Loucy (cell line): ENCODE measurements around the gene EIF5A.

Experiments used
- H2AFZ ChIP-seq: fragments of 200-600 bp; sonication (generic); 2 replicates; pipeline ENCODE4 v1.6.0; 2016; ENCODE audit warnings: antibody characterized with exemption, mild to moderate bottlenecking, low read length, moderate library complexity
- H3F3A ChIP-seq: fragments of 200-600 bp; 2 replicates; pipeline ENCODE4 v1.6.0; 2016; ENCODE audit warnings: antibody characterized with exemption, low read depth, mild to moderate bottlenecking
- H3K27me3 ChIP-seq: fragments of 200-600 bp; sonication (generic); 2 replicates; pipeline ENCODE4 v1.6.1; 2014; ENCODE audit warnings: low read length, mild to moderate bottlenecking; ENCODE audit not compliant: insufficient read depth, poor library complexity, severe bottlenecking
- H3K36me3 ChIP-seq: fragments of 200-600 bp; sonication (generic); 2 replicates; pipeline ENCODE4 v1.6.1; 2016; ENCODE audit warnings: low read length; ENCODE audit not compliant: insufficient read depth
- H3K4me1 ChIP-seq: fragments of 200-600 bp; sonication (generic); 2 replicates; pipeline ENCODE4 v1.5.1; 2014; ENCODE audit warnings: low read length, mild to moderate bottlenecking; ENCODE audit not compliant: insufficient read depth, poor library complexity, severe bottlenecking
- H3K4me2 ChIP-seq: fragments of 200-600 bp; sonication (generic); 2 replicates; pipeline ENCODE4 v1.6.0; 2014; ENCODE audit warnings: antibody characterized with exemption, low read length, low read depth, mild to moderate bottlenecking; ENCODE audit not compliant: poor library complexity, severe bottlenecking
- H3K4me3 ChIP-seq: fragments of 200-600 bp; sonication (generic); 2 replicates; pipeline ENCODE4 v1.5.1; 2014; ENCODE audit warnings: low read length, mild to moderate bottlenecking, mixed read lengths; ENCODE audit not compliant: poor library complexity, severe bottlenecking
- H3K79me2 ChIP-seq: fragments of 200-600 bp; sonication (generic); 2 replicates; pipeline ENCODE4 v1.6.1; 2014; ENCODE audit warnings: low read length; ENCODE audit not compliant: insufficient read depth
- H3K9ac ChIP-seq: fragments of 200-600 bp; sonication (generic); 2 replicates; pipeline ENCODE4 v1.6.0; 2014; ENCODE audit warnings: mild to moderate bottlenecking, low read depth, low read length, moderate library complexity; ENCODE audit not compliant: poor library complexity, severe bottlenecking
- H3K9me2 ChIP-seq: fragments of 200-600 bp; sonication (generic); replicated peaks from 2 replicates; pipeline ENCODE4 v1.6.1; 2016; ENCODE audit warnings: low read depth, low read length, mixed read lengths
- H3K9me3 ChIP-seq: fragments of 200-600 bp; sonication (generic); 2 replicates; pipeline ENCODE4 v1.6.1; 2014; ENCODE audit warnings: mild to moderate bottlenecking, antibody characterized with exemption, low read length, low read depth; ENCODE audit not compliant: insufficient read depth
- H4K20me1 ChIP-seq: fragments of 200-600 bp; sonication (generic); 2 replicates; pipeline ENCODE4 v1.6.0; 2014; ENCODE audit warnings: antibody characterized with exemption, low read length, mild to moderate bottlenecking; ENCODE audit not compliant: insufficient read depth, poor library complexity, severe bottlenecking
- CTCF ChIP-seq: fragments of 200-600 bp; sonication (generic); conservative IDR thresholded peaks from 2 replicates; pipeline ENCODE4 v1.5.1; 2014; ENCODE audit warnings: mild to moderate bottlenecking, antibody characterized with exemption, low read length
- EZH2phosphoT487 ChIP-seq: fragments of 200-600 bp; IDR thresholded peaks from 2 replicates; pipeline ENCODE4 v1.6.1; 2018; ENCODE audit warnings: antibody characterized with exemption, mild to moderate bottlenecking, moderate library complexity, borderline replicate concordance

Gene EIF5A

GRCh38 chr17:7318121-7318860, 10.9 kb downstream of the EIF5A start:
- Histone ChIP-seq H3K9me3 (no peaks in the 10 kb centered on the region), H3K79me2 (peaks cover 15% of the 10 kb centered on the region; the same call in 1 of the 2 replicates), H3K4me3 (no peak overlapping the region), H3K27me3 (no peaks in the 10 kb centered on the region), H3K4me1 (peaks cover 22% of the 10 kb centered on the region), H2AFZ (no peak overlapping the region), H4K20me1 (peaks cover 13% of the 10 kb centered on the region), H3K9me2 (no peaks in the 10 kb centered on the region), H3K9ac (no peak overlapping the region), H3F3A (peaks cover 7% of the 10 kb centered on the region), H3K4me2 (no peak overlapping the region), H3K36me3 (peaks cover 41% of the 10 kb centered on the region; the same call in 1 of the 2 replicates)
- TF ChIP-seq CTCF, result no peak
- TF ChIP-seq EZH2phosphoT487, result no peak

GRCh38 chr17:7321466-7321865, 14.0 kb downstream of the EIF5A start:
- Histone ChIP-seq H3K79me2 (no peaks in the 10 kb centered on the region; the same call in 1 of the 2 replicates), H3K27me3 (no peaks in the 10 kb centered on the region), H3K4me1 (no peaks in the 10 kb centered on the region), H3K9me3 (no peaks in the 10 kb centered on the region), H3K9ac (no peak overlapping the region), H3F3A (peaks cover under 1% of the 10 kb centered on the region; the same call in 1 of the 2 replicates), H2AFZ (no peak overlapping the region), H3K4me3 (no peak overlapping the region), H3K36me3 (peaks cover 42% of the 10 kb centered on the region; the same call in 1 of the 2 replicates), H3K4me2 (no peak overlapping the region), H3K9me2 (no peaks in the 10 kb centered on the region), H4K20me1 (no peaks in the 10 kb centered on the region)
- TF ChIP-seq CTCF (no peak), EZH2phosphoT487 (no peak)

GRCh38 chr17:7322520-7323194, 15.2 kb downstream of the EIF5A start:
- Histone ChIP-seq H3K36me3 (peaks cover 38% of the 10 kb centered on the region; the same call in 1 of the 2 replicates), H3K9me3 (no peaks in the 10 kb centered on the region), H3K9me2 (no peaks in the 10 kb centered on the region)

More at GRCh38 chr17:7322520-7323194, 15.2 kb downstream of the EIF5A start:
- no peaks in the 10 kb centered on the region for H3F3A ChIP-seq
- H3K9ac ChIP-seq, result no peak overlapping the region
- H3K4me1 ChIP-seq, result peaks cover 1% of the 10 kb centered on the region
- no peaks in the 10 kb centered on the region for H4K20me1 ChIP-seq
- peaks cover 8% of the 10 kb centered on the region for H3K79me2 ChIP-seq
- no peak overlapping the region for H3K4me3 ChIP-seq
- H2AFZ ChIP-seq, result no peak overlapping the region
- no peaks in the 10 kb centered on the region for H3K27me3 ChIP-seq
- no peak overlapping the region for H3K4me2 ChIP-seq
- TF ChIP-seq EZH2phosphoT487, result no peak
- TF ChIP-seq CTCF, result no peak
